HG03196 (cell line): ENCODE measurements around the gene CEND1.

ENCODE experiments used
- ATAC-seq: cut with Tn5 transposase; IDR thresholded peaks from one replicate; pipeline ENCODE4 v1.9.1; 2021; ENCODE audit not compliant: unreplicated experiment

CEND1 gene

GRCh38 chr11:796565-797295 lies 6.8 kb upstream of the CEND1 start:
- no peak for ATAC-seq

- ATAC-seq, result peak; percentile 23
Observed at GRCh38 chr11:795634-796564, 6.0 kb upstream of the CEND1 start.

- no peak for ATAC-seq
Observed at GRCh38 chr11:794766-795633, 5.1 kb upstream of the CEND1 start.

- no peak for ATAC-seq
Observed at GRCh38 chr11:794013-794765, 4.3 kb upstream of the CEND1 start.

GRCh38 chr11:793556-793955 lies 3.7 kb upstream of the CEND1 start:
- ATAC-seq, result no peak

- no peak for ATAC-seq
Observed at GRCh38 chr11:792873-793272, 3.0 kb upstream of the CEND1 start.

- no peak for ATAC-seq
Observed at GRCh38 chr11:792535-792821, 2.6 kb upstream of the CEND1 start.

GRCh38 chr11:791658-792534 lies 2.0 kb upstream of the CEND1 start:
- no peak for ATAC-seq

GRCh38 chr11:790721-791564 lies 1.1 kb upstream of the CEND1 start:
- no peak for ATAC-seq

GRCh38 chr11:788953-789940 lies 643 bp downstream of the CEND1 start:
- ATAC-seq, result no peak

GRCh38 chr11:788009-788640 lies 1.8 kb downstream of the CEND1 start:
- ATAC-seq, result no peak

- ATAC-seq, result no peak
Observed at GRCh38 chr11:787084-787675, 2.7 kb downstream of the CEND1 start.

- no peak for ATAC-seq
Observed at GRCh38 chr11:786235-787083, 3.4 kb downstream of the CEND1 start.

GRCh38 chr11:783581-784015 lies 6.3 kb downstream of the CEND1 start:
- no peak for ATAC-seq

- ATAC-seq, result no peak
Observed at GRCh38 chr11:782264-783174, 7.4 kb downstream of the CEND1 start.
